Fibroblast of the conjunctiva (primary cell): ENCODE measurements around the gene COL6A1.

Experiments used
- DNase-seq: peaks from one replicate; pipeline ENCODE4 v3.0.0-alpha.2; 2010; ENCODE audit warnings: low read depth

Gene COL6A1

DNA sequence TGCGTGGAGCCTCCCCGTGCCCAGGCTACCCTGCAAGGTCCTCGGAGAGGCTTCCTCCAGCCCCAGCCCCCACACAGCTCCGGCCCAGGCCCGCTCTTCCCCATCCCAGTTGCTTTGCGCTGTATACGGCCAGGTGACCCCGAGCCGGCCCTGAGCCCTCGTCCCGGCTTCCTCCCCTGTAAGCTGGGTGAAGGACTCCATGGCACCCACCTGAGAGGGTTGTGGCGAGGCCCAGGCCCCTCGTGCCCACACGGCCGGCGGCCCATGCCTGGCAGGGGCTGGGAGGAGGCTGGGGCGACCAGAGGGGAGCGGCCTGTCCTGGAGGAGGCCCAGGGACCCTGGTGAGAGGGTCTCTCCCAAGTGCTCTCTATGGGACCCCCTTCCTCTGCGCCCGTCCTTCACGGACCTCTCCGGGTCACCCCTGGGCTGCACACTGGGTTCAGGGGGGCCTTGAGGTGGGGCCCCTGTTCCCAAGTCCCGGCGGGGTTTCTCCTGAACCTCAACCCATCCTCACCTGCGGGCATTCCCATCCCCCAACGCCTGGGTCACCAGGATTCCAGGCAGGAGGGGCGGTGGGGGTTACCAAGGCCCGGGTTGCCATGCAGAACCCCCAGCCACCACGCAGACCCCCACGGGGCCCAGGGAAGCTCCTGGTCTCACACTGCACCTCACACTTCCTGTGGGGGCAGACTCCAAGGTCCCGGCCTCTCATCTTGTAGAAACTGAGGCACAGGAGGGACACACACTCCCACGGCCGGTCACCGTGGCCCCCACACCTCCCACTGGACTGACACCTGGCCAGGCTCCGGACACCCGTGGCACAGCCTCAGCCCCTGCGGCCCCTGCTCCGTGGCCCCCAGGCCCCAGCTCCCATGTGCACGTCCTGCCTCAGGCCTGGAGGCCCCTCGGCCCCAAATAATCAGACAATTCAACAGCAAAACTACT lies 25.2 kb downstream of the COL6A1 start:
- DNase-seq: no peak

- no peak for DNase-seq
Measured at GRCh38 chr21:46007492-46007868, 25.9 kb downstream of the COL6A1 start.

DNA sequence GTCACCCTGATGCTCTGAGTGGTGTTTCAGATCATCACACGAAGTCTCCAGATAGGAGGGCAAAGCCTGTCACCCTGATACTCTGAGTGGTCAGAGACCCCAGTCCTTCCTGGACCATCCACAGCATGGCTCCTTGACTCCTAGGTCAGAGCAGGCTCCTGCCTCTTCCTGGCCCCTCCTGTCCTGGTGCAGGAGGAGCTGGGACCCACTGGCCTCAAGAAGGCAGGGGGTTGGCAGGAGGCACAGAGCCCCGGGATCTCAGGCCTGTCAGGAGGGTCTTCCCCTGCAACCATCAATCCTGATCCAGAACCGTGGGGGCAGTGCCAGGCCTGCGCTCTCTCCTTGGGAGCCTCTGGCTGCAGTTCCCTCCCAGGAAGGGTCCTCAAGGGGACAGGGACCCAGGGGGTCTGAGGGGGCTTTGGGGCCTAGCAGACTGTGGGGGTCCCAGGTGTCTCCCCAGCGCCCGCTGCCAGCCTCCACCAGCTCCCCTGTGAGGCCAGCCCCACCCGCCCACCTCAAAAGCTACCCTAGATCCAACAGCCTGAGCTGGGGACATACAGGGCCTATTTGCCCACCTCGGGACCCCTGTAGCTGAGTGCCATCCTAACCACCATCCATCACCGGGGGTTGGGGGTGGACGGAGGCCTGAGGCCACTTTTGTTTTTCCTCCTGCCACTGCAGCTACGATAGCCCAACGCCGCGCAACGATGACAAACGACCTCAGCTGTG lies 27.5 kb downstream of the COL6A1 start:
- no peak for DNase-seq

GRCh38 chr21:46009951-46010705 lies 28.6 kb downstream of the COL6A1 start:
- DNase-seq: no peak

- no peak for DNase-seq
Measured at GRCh38 chr21:46011267-46011967, 29.8 kb downstream of the COL6A1 start.

DNA sequence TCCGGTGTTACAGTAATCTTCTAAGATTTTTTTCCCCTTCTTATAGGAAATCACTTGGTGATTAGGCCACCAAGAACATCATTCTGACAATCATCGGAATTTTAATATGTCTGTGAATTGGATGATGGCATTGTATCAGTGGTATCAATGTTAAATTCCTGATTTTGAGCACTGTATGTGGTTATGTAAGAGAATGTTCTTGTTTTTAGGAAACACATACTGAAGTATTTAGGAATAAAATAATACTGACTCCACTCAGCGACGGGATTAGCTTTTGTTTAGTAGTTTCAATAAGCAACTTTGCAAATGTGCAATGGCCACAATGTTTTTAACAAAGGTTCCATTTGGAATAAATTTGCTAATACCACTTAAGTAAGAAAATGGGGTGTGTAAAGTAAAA lies 30.6 kb downstream of the COL6A1 start:
- DNase-seq: no peak

- no peak for DNase-seq
Measured at GRCh38 chr21:46014828-46015227, 33.3 kb downstream of the COL6A1 start.

DNA sequence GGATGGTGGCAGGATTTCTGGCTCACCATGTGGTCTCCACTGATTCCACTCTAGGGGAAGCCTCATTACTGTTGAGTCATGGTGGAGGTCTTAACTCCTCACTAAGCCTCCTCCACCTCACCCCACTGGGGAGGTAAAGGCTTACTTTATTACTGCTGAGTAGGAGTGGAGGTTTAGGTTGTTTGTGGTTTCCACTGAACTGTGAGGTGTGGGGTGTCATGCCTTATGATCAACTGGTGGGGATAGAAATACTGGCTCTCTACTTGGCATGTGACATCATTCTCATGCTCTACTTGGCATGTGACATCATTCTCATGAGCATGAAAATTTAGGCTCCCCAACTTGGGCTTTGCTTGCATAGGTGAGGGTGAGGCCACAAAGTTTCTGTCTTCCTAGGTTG lies 35.6 kb downstream of the COL6A1 start:
- DNase-seq: no peak

- DNase-seq: no peak
Measured at GRCh38 chr21:46017695-46018094, 36.1 kb downstream of the COL6A1 start.

DNA sequence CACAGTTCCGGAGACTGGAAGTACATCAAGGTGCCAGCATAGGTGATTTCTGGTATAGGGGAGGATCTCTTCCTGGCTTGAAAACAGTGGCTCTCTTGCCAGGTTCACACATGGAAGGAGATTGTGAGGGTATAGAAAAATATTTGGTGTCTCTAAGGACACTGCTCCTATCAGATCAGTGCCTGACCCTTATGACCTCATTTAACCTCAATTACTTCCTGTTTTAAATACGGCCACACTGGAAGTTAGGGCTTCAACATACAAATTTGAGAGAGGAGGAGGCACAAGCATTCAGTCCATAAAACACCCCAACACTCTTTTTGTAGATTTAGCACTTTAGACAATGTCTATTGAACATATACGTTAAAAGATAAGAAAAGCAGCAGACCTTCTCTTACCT lies 37.0 kb downstream of the COL6A1 start:
- DNase-seq: no peak

DNA sequence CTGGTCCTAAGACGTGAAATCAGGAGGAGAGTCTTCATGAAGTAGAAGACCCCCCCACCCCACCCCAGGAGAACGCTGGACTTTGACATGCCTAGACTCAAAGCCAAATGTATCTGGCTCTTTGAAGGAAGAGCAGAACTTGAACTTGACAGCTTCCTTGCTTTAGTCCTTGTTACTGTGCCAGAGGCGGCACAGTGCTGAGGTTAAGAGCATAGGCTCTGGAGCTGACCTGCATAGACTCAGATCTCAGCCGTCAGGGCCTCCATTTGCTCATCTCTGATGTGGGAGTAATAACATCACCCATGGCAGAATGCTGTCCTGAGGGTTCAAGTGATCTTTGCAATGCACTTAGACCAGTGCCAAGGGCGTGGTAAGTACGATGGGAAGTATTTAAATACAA lies 39.0 kb downstream of the COL6A1 start:
- DNase-seq: no peak

DNA sequence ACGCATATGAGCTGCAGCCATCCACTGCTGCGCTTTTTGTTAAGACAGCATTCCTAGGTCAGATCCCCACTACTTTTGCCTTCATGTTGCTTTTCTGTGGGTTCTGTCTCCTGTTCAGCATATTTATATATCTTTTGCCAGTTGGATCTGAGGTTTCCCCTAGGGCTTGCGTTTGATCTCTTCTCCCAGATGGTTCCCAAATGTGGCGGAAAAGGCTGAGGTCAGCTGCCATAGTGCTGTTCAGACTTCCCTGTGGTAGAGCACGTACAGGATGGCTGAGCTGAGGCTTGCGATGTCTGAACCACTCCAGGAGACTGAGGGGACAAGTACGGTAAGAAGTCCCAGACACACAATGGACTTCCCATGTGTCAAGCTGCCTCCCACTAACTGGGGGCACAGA lies 39.8 kb downstream of the COL6A1 start:
- DNase-seq: no peak

DNA sequence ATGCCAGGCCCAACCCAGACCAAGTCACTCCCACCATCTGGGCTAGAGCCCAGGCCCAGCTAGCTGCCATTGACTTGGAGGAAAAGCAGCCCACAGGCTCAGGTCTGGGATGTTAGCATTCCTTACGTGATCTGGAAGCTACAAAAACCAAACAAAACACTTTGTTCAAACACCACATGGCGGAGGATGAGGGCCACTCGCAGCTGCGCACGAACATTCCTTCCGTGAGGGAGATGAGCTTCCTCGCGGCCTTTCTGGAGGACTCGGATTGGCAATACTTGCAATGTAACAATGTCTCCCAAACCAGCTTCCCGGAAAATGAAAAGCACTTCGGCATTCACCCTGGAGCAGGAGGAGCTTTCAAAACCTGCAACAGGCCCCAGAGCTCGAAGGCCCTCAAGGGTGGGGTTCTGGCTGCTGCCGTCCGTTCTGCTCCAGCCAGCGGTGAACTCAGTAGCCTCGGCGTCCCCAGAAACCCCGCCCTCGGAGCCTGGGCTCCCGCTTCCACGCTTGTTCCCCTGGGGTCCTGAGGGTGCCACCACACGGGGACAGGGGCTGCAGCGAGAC lies 40.5 kb downstream of the COL6A1 start:
- peak; percentile 35 for DNase-seq

DNA sequence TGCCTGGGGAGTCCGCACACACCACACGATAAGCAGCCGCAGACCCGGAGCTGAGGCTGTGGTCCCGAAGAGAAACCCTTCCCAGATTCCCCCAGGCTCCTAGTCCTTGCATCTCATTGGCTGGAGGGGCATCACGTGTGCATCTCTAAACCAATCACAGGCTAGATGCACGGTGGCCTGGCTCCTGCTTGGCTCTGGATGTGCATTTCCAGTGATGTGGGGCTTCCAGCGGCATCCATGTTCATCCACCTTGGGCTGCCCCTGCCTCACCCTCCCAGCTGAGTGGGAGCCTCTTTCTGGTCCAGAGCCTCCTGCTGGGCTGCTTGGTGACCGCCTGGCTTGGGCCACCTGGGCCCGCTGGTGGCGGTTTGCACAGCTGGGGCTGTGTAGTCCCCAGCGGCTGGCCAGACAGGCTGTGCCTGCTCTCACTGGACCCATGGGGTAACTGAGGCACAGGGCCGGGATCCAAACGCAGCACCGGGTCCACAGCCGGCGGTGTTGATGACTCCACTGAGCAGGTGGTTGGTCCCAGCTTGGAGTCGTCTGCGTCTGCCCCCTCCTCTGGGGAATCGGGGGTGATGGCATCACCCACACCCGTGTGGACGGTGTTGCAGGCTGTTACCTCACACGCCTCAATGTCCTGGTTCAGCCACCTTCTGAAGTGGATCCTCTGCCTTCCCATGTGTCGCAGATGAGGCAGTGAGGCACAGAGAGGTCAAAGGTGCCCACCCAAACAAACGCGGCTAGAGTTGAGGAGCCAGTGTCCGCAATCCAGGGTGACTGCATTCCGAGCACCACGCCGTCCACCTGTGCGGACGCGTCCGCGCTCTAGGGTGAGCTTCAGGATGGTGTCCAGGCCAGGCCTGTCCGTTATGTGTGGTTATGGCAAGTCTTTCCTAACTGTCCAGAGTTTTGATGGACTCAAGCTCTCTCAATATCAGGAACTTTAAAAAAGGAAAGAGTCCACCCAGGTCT lies 41.3 kb downstream of the COL6A1 start:
- DNase-seq: no peak

DNA sequence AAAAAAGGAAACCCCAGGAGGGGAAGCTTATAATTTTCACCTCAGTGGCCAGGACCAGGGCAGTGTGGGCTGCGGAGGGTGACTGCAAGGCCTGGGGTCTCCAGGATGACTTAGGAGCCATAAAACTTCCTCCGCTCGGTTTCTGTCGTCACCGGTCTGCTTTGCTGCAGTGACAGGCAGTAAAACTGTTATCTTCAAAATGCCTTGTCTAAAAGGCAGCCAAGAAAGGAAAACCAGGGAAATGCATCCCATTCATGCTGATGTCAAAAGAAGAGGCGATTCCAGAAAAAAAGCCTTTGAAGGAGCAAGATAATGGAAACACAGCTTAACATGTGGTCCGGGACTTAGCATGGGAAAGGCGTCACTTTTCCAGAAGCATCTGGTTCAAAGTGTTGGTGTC lies 42.0 kb downstream of the COL6A1 start:
- no peak for DNase-seq

DNA sequence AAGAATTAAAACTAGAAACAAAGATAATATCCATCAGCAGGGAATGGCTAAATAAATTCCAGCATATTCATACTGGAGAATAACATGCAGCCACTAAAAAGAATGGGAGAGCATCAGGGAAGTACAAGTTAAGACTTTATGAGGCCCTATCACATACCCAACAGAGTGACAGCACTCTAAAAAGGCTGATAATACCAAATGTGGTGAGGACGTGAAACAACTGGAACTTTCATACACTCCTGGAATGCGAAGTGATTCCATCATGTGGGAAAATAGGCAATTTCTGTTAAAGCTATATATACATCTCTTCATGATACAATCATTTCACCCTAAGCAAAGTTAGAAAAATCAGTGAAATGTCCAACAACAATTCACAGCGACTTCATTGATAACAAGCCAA lies 42.6 kb downstream of the COL6A1 start:
- no peak for DNase-seq

DNA sequence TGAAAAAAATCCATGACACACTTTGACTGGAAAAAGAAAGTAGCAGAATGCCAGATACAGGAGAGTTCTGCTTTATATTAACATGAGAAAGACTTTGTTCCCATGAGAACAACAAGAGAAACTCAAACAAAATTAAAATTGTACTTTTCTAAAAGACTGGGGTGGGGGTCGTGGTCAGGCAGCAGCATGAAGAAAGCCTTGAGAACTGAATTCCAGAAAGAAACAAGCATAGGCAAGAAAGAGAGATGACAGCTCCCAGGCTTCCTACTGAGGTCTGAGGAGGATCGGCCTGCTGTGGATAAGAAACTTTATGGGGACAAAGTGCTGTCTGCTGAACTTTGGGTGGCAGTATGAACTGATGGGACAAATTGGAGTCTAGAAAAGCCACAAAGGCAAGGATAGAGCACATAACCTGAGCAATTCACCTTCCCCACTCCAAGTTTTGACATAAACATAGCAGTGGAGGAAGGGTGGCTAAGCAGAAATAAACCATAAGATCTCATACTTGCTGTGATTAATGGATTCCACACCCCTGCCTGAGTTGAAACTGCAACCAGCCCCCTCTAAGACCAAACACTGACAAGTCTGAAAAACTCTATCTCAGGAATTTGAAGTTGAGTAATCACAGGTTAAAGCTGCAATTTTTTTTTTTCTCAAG lies 43.7 kb downstream of the COL6A1 start:
- no peak for DNase-seq

DNA sequence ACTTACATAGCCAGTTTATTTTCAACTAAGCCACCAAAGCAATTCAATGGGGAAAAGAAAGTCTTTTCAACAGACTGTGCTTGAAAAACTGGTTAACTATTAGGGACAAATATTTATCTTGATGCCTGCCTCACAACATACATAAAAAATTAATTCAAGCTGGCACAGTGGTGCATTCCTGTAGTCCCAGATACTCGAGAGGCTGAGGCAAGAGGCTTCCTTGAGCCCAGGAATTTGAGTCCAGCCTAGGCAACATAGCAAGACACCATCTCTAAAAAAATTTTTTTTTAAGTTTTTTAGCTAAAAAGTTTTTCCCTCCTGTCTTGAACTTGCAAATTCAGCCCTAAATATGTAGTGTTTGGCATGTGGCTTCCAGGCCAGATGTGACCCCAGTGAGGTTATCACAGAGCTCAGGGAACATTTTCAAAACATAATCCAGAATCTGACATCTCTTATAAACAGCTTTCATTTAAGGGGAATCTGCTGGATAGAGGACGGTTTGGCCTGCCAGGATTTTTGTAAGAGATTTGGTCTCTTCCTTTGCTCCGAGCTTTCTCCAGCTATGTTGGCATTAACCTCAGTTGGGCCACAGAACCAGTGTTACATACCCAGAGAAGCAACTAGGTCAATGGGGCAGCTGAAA lies 46.4 kb downstream of the COL6A1 start:
- DNase-seq: no peak

DNA sequence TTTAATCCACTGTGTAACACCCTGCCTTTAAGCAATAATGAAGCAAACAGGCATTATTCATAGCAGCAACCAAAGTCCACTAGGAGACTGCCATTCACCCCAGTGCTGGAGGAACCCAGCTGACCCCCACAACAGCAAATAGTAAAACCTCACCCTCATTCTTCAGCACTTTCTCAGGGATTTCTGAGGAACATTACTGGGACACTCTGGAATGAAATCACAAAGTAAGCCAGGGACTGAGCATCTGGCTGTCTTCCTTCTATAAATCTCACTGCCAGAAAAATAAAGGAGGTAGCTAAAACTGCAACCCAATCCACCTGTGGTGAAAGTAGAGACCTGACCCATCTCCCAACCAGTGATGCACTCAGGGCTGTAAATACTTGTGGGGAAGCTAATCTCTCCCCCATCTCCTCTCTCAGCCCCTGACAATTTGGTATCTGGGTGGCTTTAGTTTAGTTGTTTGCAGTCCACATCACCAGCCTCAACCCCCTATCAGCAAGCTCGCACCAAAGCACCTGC lies 47.1 kb downstream of the COL6A1 start:
- DNase-seq: no peak
